Measurements from ENCODE around the gene THSD4.

Gene THSD4

GRCh38 chr15:71549697-71550096, 434.4 kb downstream of the THSD4 start:
- Histone ChIP-seq H3K27me3 (ENCODE audit: insufficient read depth, low read length) (no peaks in the 10 kb centered on the region), H3K9me3 (ENCODE audit: low read length) (no peaks in the 10 kb centered on the region), H3K4me3 (ENCODE audit: low read depth, low read length, poor library complexity, severe bottlenecking) (no peak overlapping the region)

GRCh38 chr15:71551566-71551965, 436.3 kb downstream of the THSD4 start:
- Histone ChIP-seq H3K4me1 (ENCODE audit: insufficient read depth, low read length, severe bottlenecking) (no peaks in the 10 kb centered on the region), H2AFZ (ENCODE audit: low read length) (no peak overlapping the region), H3K9ac (ENCODE audit: low read length) (no peak overlapping the region), H3K79me2 (ENCODE audit: insufficient read depth, low read length) (no peaks in the 10 kb centered on the region), H4K20me1 (ENCODE audit: insufficient read depth, low read length) (no peaks in the 10 kb centered on the region), H3K36me3 (ENCODE audit: insufficient read depth, low read length) (no peaks in the 10 kb centered on the region), H3K27me3 (ENCODE audit: insufficient read depth, low read length) (no peaks in the 10 kb centered on the region; the same call in 1 of the 2 replicates), H3K9me3 (ENCODE audit: low read length) (no peaks in the 10 kb centered on the region), H3K4me2 (ENCODE audit: low read length) (no peak overlapping the region), H3K9me2 (ENCODE audit: low read depth, low read length) (no peaks in the 10 kb centered on the region), H3K4me3 (ENCODE audit: low read depth, low read length, poor library complexity, severe bottlenecking) (no peak overlapping the region), H3K27ac (ENCODE audit: low read depth, low read length, poor library complexity, severe bottlenecking) (no peak overlapping the region), H3F3A (ENCODE audit: insufficient read depth, low read length) (no peaks in the 10 kb centered on the region)
- TF ChIP-seq EZH2 (IDR thresholded peaks at IDR 0.05; ENCODE audit: borderline replicate concordance, low read length), result no peak
- TF ChIP-seq CTCF (IDR thresholded peaks at IDR 0.05; ENCODE audit: low read length), result no peak

More at GRCh38 chr15:71549697-71550096, 434.4 kb downstream of the THSD4 start:
- no peaks in the 10 kb centered on the region for H3K4me1 ChIP-seq (ENCODE audit: insufficient read depth, low read length, severe bottlenecking)
- no peak overlapping the region for H3K4me2 ChIP-seq (ENCODE audit: low read length)
- no peak overlapping the region for H2AFZ ChIP-seq (ENCODE audit: low read length)
- no peaks in the 10 kb centered on the region for H3K79me2 ChIP-seq (ENCODE audit: insufficient read depth, low read length)
- TF ChIP-seq CTCF (IDR thresholded peaks at IDR 0.05; ENCODE audit: low read length), result no peak
- no peak for TF ChIP-seq EZH2 (IDR thresholded peaks at IDR 0.05; ENCODE audit: borderline replicate concordance, low read length)
- no peak overlapping the region for H3K27ac ChIP-seq (ENCODE audit: low read depth, low read length, poor library complexity, severe bottlenecking)
- no peaks in the 10 kb centered on the region for H3K36me3 ChIP-seq (ENCODE audit: insufficient read depth, low read length)
- H3K9me2 ChIP-seq (ENCODE audit: low read depth, low read length), result no peaks in the 10 kb centered on the region
- H3K9ac ChIP-seq (ENCODE audit: low read length), result no peak overlapping the region
- H4K20me1 ChIP-seq (ENCODE audit: insufficient read depth, low read length), result no peaks in the 10 kb centered on the region
- no peaks in the 10 kb centered on the region for H3F3A ChIP-seq (ENCODE audit: insufficient read depth, low read length)

- no peaks in the 10 kb centered on the region for H3K9me3 ChIP-seq (ENCODE audit: low read length)
- H3K9me2 ChIP-seq (ENCODE audit: low read depth, low read length), result no peaks in the 10 kb centered on the region
- H2AFZ ChIP-seq (ENCODE audit: low read length), result no peak overlapping the region
- no peak overlapping the region for H3K9ac ChIP-seq (ENCODE audit: low read length)
- H3F3A ChIP-seq (ENCODE audit: insufficient read depth, low read length), result no peaks in the 10 kb centered on the region
- no peaks in the 10 kb centered on the region for H4K20me1 ChIP-seq (ENCODE audit: insufficient read depth, low read length)
- no peak for TF ChIP-seq EZH2 (IDR thresholded peaks at IDR 0.05; ENCODE audit: borderline replicate concordance, low read length)
- TF ChIP-seq CTCF (IDR thresholded peaks at IDR 0.05; ENCODE audit: low read length), result no peak
- H3K27ac ChIP-seq (ENCODE audit: low read depth, low read length, poor library complexity, severe bottlenecking), result no peak overlapping the region
- no peaks in the 10 kb centered on the region; the same call in 1 of the 2 replicates for H3K27me3 ChIP-seq (ENCODE audit: insufficient read depth, low read length)
- H3K79me2 ChIP-seq (ENCODE audit: insufficient read depth, low read length), result no peaks in the 10 kb centered on the region
- no peaks in the 10 kb centered on the region for H3K36me3 ChIP-seq (ENCODE audit: insufficient read depth, low read length)
- H3K4me1 ChIP-seq (ENCODE audit: insufficient read depth, low read length, severe bottlenecking), result no peaks in the 10 kb centered on the region
- no peak overlapping the region for H3K4me3 ChIP-seq (ENCODE audit: low read depth, low read length, poor library complexity, severe bottlenecking)
- H3K4me2 ChIP-seq (ENCODE audit: low read length), result no peak overlapping the region
These were observed 443.8 kb downstream of the THSD4 start for GRCh38 chr15:71559098-71559497.
